ENCODE measurements around the gene KCNK7. TPM values are rescaled to one million over a fixed set of nuclear protein-coding genes. Genes with fewer than 3 reads are reported as not detected.

Gene KCNK7
- polyA plus RNA-seq, 4 donors = 0.24 to 0.95 (median 0.46) TPM

- no peak for DNase-seq (ENCODE audit: low read depth in 4 of 4, low spot score in 3 of 4)
These were observed 36.6 kb downstream of the KCNK7 start for GRCh38 chr11:65558930-65559509.

GRCh38 chr11:65558002-65558929, 37.3 kb downstream of the KCNK7 start, which contains the start of gene LTBP3:
Gene LTBP3, minus strand, starts transcription at chr11:65558359. Its CDS starts 400 bp downstream, at chr11:65557959.
- no peak for DNase-seq (ENCODE audit: low read depth in 4 of 4, low spot score in 3 of 4)

GRCh38 chr11:65557280-65558001, 38.2 kb downstream of the KCNK7 start:
- DNase-seq (ENCODE audit: low read depth in 4 of 4, low spot score in 3 of 4) = no peak

- no peak for DNase-seq (ENCODE audit: low read depth in 4 of 4, low spot score in 3 of 4)
These were observed 38.9 kb downstream of the KCNK7 start for GRCh38 chr11:65556470-65557279.

GRCh38 chr11:65555693-65556231, 39.8 kb downstream of the KCNK7 start:
- DNase-seq (ENCODE audit: low read depth in 4 of 4, low spot score in 3 of 4) = no peak

- no peak for DNase-seq (ENCODE audit: low read depth in 4 of 4, low spot score in 3 of 4)
These were observed 40.7 kb downstream of the KCNK7 start for GRCh38 chr11:65554842-65555430.

- no peak for DNase-seq (ENCODE audit: low read depth in 4 of 4, low spot score in 3 of 4)
These were observed 41.4 kb downstream of the KCNK7 start for GRCh38 chr11:65554057-65554818.

- DNase-seq (ENCODE audit: low read depth in 4 of 4, low spot score in 3 of 4) = no peak
These were observed 42.1 kb downstream of the KCNK7 start for GRCh38 chr11:65553301-65554001.

GRCh38 chr11:65552388-65552951, 43.1 kb downstream of the KCNK7 start:
- DNase-seq (ENCODE audit: low read depth in 4 of 4, low spot score in 3 of 4) = no peak

- no peak for DNase-seq (ENCODE audit: low read depth in 4 of 4, low spot score in 3 of 4)
These were observed 43.8 kb downstream of the KCNK7 start for GRCh38 chr11:65551572-65552387.

GRCh38 chr11:65549096-65549495, 46.5 kb downstream of the KCNK7 start:
- no peak for DNase-seq (ENCODE audit: low read depth in 4 of 4, low spot score in 3 of 4)

- DNase-seq (ENCODE audit: low read depth in 4 of 4, low spot score in 3 of 4) = no peak
These were observed 47.2 kb downstream of the KCNK7 start for GRCh38 chr11:65548395-65548794.

GRCh38 chr11:65547446-65548125, 48.0 kb downstream of the KCNK7 start:
- no peak for DNase-seq (ENCODE audit: low read depth in 4 of 4, low spot score in 3 of 4)

GRCh38 chr11:65546217-65546958, 49.2 kb downstream of the KCNK7 start:
- no peak for DNase-seq (ENCODE audit: low read depth in 4 of 4, low spot score in 3 of 4)

- no peak for DNase-seq (ENCODE audit: low read depth in 4 of 4, low spot score in 3 of 4)
These were observed 49.8 kb downstream of the KCNK7 start for GRCh38 chr11:65545853-65546216.

Data from left renal pelvis (tissue), 4 donors.